GM20431 (cell line): ENCODE results near the gene DSCAM.
"Not testable (repeated sequence)": the region's sequence is repeated elsewhere in the genome, so short reads cannot be mapped to it uniquely, and the experiment has no call there.

ENCODE experiments used
- in situ Hi-C: fragments of 300-500 bp; cut with MseI, MboI; formaldehyde crosslinking; loops from one replicate; pipeline ENCODE4 v1.15.0; 2020; ENCODE audit warnings: low sequenced_read_pairs; ENCODE audit not compliant: unreplicated experiment

Gene DSCAM

DNA sequence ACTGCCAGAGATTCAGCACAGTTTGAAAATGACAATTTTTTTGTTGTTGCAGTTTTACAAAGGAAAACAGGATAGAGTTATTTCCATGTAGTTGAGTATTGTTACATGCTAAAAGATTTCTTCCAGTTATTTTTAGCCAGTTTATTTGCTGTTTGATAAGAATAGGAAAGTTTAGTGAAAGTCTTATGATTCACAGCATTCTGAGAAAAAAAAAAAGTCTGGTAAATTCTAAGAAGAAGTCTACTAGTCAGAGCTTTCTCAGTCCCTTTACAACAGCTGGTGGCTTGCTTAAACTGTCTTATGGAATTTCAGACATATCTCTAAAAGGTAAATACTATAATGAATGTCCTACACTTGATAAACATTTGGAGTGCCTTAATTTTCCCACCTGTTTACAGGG is 341.7 kb downstream of the DSCAM start:
- in situ Hi-C loops: no loop called here

DNA sequence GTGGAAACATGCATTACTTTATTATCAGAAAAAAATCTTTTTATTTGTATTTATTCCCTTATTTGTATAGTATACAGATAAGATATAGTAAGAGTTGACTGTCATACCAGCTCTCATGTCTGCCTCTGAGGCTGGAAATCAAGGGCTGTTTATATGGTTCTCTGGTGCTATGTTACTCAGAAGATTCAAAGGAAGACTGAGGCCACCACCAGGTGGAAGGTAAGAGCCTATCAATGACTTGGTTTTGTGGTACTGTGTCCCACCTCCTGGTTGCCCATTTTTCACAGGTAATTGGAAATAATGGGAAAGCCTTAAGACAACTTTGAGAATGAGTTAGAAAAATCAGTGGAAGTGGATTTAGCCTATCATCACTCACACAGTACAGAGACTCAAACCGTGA is 342.1 kb downstream of the DSCAM start:
- in situ Hi-C loops: no loop called here

DNA sequence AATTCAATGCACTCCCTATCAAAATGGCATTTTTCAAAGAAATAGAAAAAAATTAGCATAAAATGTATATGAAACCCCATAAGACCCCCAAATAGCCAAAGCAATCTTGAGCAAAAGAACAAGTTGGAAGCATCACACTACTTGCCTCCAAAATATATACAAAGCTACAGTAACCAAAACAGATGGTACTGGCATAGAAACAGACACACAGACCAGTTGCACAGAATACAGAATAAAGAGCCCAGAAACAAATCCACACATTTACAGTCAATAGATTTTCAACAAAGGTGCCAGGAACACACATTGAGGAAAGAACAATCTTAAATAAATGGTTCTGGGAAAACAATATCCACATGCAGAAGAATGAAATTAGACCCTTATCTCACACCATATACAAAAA is 350.8 kb downstream of the DSCAM start:
- in situ Hi-C loops: no loop called here

DNA sequence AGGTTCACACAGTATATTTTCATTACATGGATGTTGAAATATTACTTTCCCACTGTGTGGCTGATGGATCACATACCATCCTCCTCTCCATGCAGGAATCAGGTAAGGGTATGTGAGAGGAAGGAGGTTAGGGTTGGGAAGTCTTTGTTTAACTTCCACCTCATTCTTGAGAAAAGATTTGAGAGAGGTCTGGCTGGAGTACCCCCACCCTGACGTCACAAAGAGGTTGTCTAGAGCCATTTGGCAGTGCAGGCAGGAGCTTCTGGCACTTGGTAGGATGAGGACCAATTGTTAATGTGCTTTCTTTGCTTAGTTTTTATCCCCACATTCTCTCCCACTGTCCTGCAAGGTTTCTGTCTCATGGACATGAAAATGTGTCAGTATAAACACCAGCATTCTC is 356.6 kb downstream of the DSCAM start:
- in situ Hi-C loops: no loop called here

DNA sequence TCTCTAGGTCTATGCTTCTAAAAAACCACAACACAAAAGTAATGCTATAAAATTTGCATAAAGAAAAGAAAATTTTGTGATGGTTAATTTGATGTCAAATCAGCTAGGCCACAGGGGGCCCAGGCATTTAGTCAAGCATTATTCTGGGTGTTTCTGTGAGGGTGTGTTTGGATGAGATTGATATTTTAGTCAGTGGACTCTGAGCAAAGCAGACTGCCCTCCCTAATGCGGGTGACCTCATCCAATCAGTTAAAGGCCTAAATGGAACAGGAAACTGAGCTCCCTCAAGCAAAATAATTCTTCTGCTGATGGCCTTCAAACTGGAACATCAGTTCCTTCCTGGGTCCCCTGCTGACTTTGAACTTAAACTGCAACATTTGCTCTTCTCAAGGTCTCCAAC is 358.0 kb downstream of the DSCAM start:
- in situ Hi-C loops: no loop called here

DNA sequence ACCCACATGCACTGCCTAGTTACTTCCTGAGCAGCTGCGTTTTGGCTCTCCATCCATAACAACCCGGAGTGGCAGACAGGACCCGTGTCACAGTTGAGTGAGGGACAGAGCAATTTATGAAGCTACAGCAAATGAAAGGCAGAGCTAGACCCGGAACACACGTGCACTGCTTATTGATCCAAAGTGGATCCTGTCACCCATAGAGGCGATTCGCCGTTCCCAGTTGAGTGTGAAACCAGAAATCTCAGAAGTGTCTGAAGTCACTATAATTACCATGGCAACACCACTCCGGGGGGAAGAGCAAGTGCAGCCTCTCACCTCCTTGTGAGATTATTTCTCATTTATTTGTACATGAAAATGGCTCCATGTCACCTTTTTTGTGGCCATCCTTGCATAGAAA is 365.2 kb downstream of the DSCAM start:
- in situ Hi-C loops: no loop called here

DNA sequence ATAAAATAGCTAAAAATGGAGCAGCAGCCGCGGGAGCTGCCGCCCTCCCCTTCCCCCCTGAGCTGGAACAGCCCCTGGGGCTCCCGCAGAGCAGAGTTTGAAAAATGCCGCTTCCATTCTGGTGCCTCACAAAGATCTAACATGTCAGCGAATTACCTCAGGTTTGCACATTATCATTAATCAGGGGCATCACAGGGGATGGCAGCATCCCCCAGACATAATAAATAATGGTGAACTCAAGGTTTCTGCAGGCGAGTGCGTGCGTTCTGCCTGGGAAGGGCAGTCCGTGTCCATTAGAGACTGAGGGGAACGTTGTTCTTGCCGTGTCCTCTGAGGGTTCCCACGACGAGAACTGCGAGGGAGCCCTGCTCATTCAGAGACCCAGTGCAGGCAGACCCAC is 372.4 kb downstream of the DSCAM start:
- in situ Hi-C loops: no loop called here

DNA sequence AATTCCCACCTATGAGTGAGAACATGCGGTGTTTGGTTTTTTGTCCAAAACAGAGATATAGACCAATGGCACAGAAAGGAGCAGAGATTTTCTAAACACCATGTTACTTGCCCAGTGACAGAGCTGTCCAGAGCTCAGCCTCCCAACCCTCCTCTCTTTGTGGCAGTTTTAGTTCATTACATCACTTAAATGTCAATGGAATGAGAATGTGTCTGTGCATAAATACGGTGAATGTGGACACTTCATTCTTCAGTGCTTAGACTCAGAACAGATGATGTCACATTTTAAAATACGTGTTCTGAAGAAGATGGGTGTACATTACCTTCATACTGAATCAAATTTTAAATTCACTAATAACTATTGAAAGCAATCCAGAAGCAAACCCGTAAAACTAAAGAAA is 374.9 kb downstream of the DSCAM start:
- in situ Hi-C loops: no loop called here

DNA sequence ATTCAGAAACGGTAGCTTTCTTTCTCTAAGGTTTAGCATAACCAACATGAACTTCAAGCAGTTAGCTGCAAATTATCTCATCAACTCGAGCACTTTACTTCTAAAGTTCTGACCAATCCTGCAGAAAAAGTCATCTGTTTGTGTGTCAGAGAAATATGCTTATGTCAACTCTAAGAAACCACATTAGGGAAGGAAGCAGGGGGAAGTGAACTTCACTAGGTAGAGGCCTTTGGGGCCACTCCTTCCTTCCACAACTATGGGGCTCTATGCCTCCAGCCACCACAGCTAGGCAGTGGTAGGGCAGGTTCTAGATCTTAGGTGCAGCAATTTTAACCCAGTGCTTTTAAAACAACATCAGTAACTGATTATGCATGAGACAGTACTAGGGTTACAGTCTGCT is 375.9 kb downstream of the DSCAM start:
- in situ Hi-C loops: no loop called here

DNA sequence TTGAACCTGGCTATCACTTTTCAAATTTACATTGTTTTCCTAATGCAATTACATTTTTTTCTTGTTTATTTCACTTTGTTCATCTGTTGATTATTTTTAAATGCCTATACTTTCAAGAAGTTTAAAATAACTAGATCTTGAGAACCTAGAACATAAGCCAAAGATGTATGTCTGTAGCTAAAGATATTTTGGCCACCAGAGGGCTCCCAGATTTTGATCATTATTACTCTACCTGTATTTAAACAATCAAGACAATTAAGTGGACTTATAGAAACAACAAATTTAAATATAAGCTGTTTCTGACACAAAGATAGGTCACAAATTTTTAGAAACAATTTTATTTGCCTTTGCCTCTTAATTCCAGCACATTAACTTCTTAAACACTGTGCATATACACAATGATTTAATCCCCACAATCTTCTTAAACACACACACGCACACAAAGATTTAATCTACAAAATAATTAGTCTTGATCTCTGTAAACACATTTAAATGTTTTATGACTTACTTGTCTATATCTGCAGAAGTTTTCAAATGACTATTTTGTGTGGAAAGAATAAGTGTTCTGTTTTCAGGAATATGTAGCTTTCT is 380.0 kb downstream of the DSCAM start:
- in situ Hi-C loops: no loop called here

DNA sequence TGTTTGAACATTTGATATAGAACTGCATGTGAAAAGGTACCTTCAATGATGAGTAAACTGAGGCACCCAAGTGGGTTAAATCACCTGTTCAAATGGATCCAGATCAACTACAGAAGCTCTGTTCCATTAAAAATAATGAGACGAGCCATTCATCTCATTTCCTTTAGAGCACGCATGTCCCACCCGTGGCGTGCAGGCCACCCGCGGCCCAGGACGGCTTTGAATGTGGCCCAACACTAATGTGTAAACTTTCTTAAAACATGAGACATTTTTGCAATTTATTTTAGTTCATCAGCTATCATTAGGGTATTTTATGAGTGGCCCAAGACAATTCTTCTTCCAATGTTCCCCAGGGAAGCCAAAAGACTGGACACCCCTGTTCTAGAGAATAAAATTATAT is 381.6 kb downstream of the DSCAM start:
- in situ Hi-C loops: no loop called here

DNA sequence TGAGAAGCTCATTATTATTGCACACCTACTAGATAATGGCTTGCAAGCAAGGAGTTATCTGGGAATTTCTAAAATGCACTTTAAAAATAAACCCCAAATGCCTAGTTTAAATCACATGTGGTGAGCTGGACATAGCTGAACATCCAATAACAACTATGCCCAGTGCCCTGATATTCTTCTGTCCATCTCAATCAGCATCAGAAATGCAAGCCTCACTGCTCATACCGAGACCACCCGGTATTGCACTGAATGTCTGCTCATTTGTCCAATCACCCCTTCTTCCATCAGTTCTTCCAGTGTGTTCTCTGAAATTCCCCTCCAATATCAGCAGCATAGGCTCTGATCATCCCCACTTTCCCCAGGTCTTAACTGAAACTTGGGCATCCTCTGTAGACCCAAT is 383.8 kb downstream of the DSCAM start:
- in situ Hi-C loops: no loop called here

DNA sequence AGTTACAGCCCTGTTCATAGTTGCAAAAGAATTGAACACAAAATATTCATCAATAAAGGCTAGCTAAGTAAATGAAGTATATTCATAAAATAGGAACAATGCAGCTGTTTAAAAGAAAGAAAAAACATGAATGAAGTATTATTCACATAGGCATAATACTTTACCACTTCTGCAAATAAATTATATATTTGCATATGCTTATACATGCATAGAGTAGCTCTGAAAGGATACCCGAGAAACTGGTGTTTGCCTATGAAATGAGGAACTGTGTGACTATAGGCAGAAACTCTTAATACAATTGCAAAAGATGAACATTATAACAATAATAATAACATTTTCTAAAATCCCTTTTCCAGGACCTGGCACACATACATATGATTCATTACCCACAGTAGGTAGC is 385.9 kb downstream of the DSCAM start:
- in situ Hi-C loops: no loop called here

DNA sequence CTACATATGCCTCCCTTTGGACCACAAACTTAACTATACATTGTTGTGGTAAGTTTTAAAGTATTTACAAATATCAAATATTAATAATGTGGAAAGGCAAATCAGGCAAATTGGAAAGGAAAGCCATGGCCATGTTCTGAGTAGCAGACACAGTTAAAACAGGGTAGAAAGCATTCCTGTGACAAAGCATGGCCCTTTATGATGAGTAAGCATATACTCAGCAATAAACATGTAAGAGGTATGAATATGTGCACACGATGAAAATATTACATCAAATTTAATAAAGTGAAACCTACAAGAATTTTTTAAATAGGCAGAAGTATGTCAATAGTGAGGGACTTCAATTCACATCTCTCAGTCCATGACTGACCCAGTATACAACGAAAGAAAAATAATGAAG is 389.2 kb downstream of the DSCAM start:
- in situ Hi-C loops: no loop called here

DNA sequence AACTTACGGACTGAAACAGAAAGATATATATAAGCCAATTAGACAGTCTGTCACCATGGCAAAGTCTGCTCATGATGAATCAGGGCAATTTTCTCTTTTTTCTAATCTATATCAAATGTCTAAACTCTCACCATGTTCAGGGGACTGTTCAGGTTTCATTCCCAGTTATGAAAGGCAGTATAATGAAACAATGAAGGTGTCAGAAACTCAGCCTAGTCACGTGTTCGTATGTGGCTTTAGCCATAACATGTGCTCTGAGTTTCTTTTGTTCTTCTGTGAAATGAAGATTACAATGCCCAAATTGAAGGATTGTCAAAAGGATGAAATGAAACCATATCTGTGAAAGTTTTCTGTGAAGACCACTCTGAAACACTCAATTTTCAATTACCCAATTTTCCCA is 392.9 kb downstream of the DSCAM start:
- in situ Hi-C loops: no loop called here

DNA sequence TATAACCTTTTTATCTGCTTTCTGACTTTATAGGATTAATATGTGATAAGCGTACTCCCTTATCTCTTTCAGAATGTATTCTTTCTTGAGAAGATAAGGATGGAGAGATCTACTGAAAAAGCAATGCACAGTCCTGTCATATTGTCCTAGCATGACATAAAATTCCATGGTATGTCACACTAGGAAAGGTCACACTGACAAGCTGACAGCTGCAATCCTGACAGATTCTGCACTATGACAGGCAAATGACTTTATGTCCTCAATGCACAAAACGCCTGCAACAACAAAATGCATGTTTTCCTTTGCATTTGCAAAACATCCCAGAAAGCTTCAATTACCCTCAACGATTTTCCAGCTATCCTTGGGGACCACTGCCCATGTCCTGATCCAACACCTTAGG is 393.8 kb downstream of the DSCAM start:
- in situ Hi-C loops: no loop called here

DNA sequence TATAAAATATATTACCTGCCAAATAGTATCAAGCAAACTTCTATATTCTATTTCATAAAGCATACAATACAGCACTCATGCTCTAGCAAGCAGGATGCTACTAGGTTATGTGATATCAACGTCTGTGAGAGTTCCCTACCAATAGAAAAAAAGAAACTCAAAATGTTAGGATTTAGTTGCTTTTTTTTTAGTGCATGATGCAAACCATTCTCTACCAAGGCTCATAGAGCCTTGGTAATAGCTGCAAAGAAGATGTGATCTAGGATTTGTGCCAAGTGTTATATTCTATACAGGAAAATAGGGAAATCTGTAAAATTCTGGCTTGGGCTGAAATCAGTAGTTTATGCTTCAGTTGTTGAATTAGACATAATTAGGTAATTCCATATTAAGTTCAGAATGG is 394.4 kb downstream of the DSCAM start:
- in situ Hi-C loops: no loop called here

DNA sequence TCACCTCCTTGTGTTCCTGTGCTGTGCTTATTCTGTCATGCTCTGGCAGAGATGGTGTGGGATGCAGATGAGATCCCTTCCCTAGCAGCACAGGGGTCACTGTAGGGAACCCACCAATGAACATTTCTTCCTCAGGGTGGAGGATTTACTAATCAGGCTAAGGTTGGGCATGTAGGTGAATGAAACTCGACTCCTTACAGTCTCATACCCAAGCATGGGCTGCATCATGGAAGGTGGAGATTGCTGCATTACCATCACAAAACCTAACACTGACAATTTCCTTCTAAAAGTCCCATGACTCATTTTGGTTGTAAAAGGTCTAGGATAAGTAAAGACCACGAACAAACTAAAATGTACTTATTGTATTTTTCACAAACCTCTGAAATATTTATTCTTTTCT is 399.9 kb downstream of the DSCAM start:
- in situ Hi-C loops: no loop called here

DNA sequence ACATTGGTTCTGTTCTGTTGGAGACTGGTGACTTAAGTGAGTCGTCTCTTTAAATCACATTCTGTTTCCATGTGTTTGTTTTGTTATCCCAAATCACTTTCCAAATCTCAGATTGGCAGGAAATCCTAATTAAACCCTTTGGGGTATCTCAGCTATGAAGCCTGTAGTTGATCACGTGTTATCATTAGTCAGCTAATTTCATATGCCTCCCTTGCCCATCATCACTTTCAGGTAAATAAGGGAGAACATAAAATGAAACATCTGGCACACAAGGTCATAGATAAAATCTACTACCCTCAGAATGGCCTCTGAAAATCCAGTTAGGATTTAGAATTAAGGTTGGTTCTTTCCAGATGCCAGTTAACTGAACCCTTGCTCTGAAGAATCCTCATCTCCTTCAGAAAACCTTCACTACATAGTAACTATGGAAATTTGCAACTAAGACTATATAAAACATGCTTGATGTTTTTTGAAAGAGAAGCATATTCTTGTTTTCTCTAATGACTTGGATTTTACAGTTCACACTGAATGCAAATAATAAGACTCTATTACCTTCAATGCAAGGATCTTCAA is 401.5 kb downstream of the DSCAM start:
- in situ Hi-C loops: no loop called here

DNA sequence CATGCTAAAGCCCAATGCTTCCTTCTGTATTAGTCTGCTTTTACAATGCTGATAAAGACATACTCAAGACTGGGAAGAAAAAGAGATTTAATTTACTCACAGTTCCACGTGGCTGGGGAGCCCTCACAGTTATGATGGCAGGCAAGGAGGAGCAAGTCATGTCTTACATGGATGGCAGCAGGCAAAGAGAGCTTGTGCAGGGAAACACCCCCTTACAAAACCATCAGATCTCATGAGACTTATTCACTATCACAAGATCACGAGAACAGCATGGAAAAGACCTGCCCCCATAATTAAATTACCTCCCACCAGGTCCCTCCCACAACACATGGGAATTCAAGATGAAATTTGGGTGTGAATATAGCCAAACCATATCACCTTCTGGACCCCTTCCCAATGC is 407.4 kb downstream of the DSCAM start:
- in situ Hi-C loops: not testable (repeated sequence)

DNA sequence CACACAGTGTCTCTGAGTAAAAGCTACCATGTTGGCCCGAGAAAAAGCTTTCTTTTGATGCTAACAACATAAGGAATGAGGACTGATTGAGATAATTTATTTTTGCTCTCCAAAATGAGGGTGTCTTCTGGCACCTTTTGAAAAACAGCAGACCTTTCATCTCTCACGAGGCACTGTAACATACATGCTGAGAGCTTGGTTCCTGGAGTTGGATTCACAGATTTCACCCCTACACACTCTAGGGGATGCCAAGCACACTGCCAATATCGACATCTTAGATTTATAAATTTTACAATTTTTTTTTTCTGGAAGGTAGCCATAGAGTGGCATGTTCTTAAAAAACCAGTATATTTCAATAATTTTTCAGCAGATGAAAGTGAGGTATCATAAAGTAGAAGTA is 408.3 kb downstream of the DSCAM start:
- in situ Hi-C loops: no loop called here

DNA sequence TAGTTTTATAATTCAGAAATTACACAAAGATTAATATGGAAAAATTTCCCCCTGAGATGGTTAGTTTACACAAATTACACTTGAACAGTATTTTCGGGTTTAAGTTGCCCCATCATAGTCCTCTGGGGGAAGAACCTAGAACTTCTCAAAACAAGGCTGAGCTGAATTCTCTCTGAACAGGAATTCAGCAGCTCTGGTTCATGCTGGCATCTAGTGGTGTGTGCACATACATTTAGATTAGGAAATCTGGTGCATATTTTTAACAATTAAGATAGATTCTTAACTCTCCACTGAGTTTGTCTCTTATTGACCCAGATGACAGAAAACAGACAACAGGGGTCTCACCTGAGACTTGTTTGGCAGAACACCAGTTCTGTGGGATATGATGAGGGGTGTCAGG is 410.7 kb downstream of the DSCAM start:
- in situ Hi-C loops: no loop called here

DNA sequence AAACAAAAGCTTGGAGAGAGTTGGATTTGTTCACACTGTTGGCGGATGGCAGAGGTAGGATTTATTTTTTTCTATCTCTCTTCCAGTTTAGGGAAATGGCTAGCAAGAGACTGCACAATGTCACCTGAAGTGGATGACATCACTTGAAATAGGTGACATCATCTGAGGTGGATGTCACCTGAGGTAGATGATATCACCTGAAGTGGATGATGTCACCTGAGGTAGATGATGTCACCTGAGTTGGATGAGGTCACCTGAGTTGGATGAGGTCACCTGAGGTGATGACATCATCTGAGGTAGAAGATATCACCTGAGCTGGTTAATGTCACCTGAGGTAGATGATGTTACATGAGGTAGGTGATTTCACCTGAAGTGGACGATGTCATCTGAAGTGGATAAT is 413.4 kb downstream of the DSCAM start:
- in situ Hi-C loops: no loop called here
